Measurements from ENCODE around the gene CYP24A1. TPM values are rescaled to one million over a fixed set of nuclear protein-coding genes. Genes with fewer than 3 reads are reported as not detected.

The CYP24A1 gene
- total RNA-seq, 1 donor from 2014 or later = 5.9 TPM

- no peak for DNase-seq (ENCODE audit: extremely low spot score in 2 of 2)
- no peaks in the 10 kb centered on the region for H3K36me3 ChIP-seq
- no peak overlapping the region for H3K27ac ChIP-seq
- no peaks in the 10 kb centered on the region for H3K27me3 ChIP-seq
- no peak for TF ChIP-seq POLR2A (IDR thresholded peaks at IDR 0.05)
- TF ChIP-seq POLR2AphosphoS5 (IDR thresholded peaks at IDR 0.05; ENCODE audit: insufficient read depth in 1 of 2, low read depth in 1 of 2) = peak in 1 of 2 donors; percentile 19
- TF ChIP-seq CTCF (IDR thresholded peaks at IDR 0.05) = no peak
- H3K9me3 ChIP-seq = no peaks in the 10 kb centered on the region
- peaks cover 6% of the 10 kb centered on the region for H3K4me1 ChIP-seq
- H3K4me3 ChIP-seq = no peak overlapping the region
- intact Hi-C loops (cut with DNase I) = no loop called here
These were observed 24.6 kb downstream of the CYP24A1 start for GRCh38 chr20:54148947-54149764.

- no peak for TF ChIP-seq POLR2AphosphoS5 (IDR thresholded peaks at IDR 0.05; ENCODE audit: insufficient read depth in 1 of 2, low read depth in 1 of 2)
- no peak for TF ChIP-seq CTCF (IDR thresholded peaks at IDR 0.05)
- TF ChIP-seq POLR2A (IDR thresholded peaks at IDR 0.05) = no peak
- no peak for DNase-seq (ENCODE audit: extremely low spot score in 2 of 2)
- Histone ChIP-seq H3K27me3 (no peaks in the 10 kb centered on the region), H3K4me3 (no peak overlapping the region), H3K36me3 (no peaks in the 10 kb centered on the region), H3K9me3 (no peaks in the 10 kb centered on the region), H3K27ac (no peak overlapping the region), H3K4me1 (no peaks in the 10 kb centered on the region)
- intact Hi-C loops (cut with DNase I) = no loop called here
These were observed 27.1 kb downstream of the CYP24A1 start for GRCh38 chr20:54146672-54147071.

- Histone ChIP-seq H3K27ac (no peak overlapping the region), H3K27me3 (no peaks in the 10 kb centered on the region), H3K36me3 (no peaks in the 10 kb centered on the region), H3K4me3 (no peak overlapping the region), H3K9me3 (no peaks in the 10 kb centered on the region), H3K4me1 (no peaks in the 10 kb centered on the region)
- intact Hi-C loops (cut with DNase I) = no loop called here
- no peak for TF ChIP-seq CTCF (IDR thresholded peaks at IDR 0.05)
- TF ChIP-seq POLR2A (IDR thresholded peaks at IDR 0.05) = no peak
- no peak for TF ChIP-seq POLR2AphosphoS5 (IDR thresholded peaks at IDR 0.05; ENCODE audit: insufficient read depth in 1 of 2, low read depth in 1 of 2)
- no peak for DNase-seq (ENCODE audit: extremely low spot score in 2 of 2)
These were observed 28.9 kb downstream of the CYP24A1 start for GRCh38 chr20:54144847-54145414.

GRCh38 chr20:54140927-54141566, 32.7 kb downstream of the CYP24A1 start:
- Histone ChIP-seq H3K4me1 (no peaks in the 10 kb centered on the region), H3K9me3 (no peaks in the 10 kb centered on the region), H3K27me3 (no peaks in the 10 kb centered on the region), H3K36me3 (no peaks in the 10 kb centered on the region), H3K27ac (no peak overlapping the region), H3K4me3 (no peak overlapping the region)
- intact Hi-C loops (cut with DNase I) = no loop called here
- TF ChIP-seq POLR2AphosphoS5 (IDR thresholded peaks at IDR 0.05; ENCODE audit: insufficient read depth in 1 of 2, low read depth in 1 of 2) (no peak), CTCF (IDR thresholded peaks at IDR 0.05) (no peak), POLR2A (IDR thresholded peaks at IDR 0.05) (no peak)
- no peak for DNase-seq (ENCODE audit: extremely low spot score in 2 of 2)
